ENCODE results near the gene TBC1D10A.

The TBC1D10A gene, protein sequence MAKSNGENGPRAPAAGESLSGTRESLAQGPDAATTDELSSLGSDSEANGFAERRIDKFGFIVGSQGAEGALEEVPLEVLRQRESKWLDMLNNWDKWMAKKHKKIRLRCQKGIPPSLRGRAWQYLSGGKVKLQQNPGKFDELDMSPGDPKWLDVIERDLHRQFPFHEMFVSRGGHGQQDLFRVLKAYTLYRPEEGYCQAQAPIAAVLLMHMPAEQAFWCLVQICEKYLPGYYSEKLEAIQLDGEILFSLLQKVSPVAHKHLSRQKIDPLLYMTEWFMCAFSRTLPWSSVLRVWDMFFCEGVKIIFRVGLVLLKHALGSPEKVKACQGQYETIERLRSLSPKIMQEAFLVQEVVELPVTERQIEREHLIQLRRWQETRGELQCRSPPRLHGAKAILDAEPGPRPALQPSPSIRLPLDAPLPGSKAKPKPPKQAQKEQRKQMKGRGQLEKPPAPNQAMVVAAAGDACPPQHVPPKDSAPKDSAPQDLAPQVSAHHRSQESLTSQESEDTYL

DNA sequence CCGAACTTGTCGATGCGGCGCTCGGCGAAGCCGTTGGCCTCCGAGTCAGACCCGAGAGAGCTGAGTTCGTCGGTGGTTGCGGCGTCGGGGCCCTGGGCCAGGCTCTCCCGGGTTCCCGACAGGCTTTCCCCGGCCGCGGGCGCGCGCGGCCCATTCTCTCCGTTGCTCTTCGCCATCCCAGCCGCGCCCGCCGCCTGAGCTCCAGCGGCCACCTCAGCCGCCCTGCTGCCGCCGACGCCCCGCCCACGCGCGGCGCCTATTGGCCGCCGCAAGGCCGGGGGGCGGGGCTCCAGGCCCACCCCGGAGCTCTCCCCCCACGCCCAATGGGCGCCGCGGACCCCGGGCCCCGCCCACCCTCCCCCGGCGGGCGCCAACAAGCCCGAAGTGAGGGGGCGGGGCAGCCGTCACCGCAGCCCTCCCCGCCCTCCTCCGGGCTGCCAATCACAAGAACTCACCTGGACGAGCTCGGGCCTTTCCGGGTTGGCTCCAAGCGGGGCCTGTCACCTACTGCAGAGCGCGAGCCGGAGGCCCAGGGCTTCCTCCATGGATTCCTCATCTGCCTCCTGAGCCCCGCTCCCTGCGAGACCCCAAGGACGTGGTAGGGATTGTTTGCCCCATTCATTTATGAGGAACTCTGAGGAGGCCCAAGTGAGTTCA, at the start of gene TBC1D10A:
Gene TBC1D10A (minus strand): TSS at position 236 of the 657 bp plus-strand sequence. CDS start 60 bp downstream, at position 176.
- DNase-seq: peak; percentile 32

GRCh38 chr22:30375312-30375849, 48.6 kb upstream of the TBC1D10A start:
- no peak for DNase-seq

DNA sequence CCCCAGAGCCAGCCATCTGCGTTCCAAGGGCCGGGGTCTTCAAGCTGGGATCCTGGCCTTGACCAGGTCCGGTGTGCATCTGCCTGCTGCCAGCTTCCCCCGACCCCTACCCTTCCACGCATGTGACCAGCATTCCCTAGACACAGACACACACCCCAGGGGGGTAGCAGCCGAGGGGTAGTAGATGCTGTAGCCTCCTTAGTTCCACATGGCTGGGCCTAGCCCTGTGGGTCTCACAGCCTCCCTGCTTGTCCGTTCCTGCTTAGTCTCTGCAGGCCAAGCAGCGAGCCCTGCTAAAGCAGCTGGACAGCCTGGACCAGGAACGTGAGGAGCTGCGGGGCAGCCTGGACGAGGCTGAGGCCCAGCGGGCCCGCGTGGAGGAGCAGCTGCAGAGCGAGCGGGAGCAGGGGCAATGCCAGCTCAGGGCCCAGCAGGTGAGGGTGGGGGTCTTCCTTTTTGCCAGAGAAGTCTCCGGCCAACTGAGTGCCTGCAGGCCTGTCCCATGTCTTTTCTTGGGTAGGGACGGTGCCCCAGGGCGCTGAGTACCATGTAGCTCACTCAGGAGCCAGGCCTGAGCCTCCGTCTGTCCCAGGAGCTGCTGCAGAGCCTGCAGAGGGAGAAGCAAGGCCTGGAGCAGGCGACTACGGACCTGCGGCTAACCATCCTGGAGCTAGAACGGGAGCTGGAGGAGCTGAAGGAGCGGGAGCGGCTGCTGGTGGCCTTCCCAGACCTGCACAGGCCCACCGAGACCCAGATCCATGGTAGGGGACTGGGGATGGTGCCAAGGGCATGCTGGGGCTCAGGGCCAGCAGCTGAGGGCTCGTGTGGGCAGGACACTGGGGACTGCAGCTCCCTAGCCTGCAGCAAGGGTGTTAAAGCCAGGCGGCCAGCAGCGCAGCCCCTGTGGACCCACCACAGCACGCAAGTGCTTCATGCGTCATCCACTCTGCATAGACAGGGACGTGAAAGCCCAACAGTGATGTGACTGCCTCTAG, 46.9 kb upstream of the TBC1D10A start:
- no peak for DNase-seq

- no peak for DNase-seq
Observed at GRCh38 chr22:30372915-30373314, 46.2 kb upstream of the TBC1D10A start.

DNA sequence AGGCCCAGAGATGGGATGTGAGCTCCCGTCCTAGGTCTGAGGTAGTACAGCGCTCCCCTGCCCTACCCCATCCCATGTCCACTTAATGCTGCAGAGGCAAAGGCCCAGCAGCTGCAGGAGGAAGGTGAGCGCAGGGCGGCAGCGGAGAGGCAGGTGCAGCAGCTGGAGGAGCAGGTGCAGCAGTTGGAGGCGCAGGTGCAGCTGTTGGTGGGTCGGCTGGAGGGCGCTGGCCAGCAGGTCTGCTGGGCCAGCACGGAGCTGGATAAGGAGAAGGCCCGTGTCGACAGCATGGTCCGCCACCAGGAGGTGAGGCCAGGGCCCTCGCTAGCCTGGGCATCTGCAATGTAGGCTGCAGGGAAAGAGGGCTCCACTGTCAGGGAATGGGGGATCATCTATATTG, 45.2 kb upstream of the TBC1D10A start:
- no peak for DNase-seq

DNA sequence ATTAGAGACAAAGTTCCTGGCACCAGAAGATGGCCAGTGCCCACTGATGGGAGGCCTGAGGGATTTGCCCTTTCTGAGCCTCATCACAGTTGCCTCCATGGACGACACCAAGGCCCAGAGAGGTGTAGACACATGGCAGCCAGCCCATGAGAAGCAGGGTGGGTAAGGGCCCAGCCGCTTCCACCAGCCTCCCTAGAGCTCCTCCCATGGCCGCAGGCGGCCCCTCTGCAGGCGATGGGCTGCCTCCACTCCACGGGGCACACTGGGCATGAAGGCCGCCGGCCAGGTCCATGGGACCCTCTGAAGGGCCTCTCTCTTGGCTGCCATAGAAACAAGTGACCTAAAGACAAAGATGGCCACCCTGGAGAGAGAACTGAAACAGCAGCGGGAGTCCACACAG, 44.6 kb upstream of the TBC1D10A start:
- DNase-seq: no peak

GRCh38 chr22:30370641-30371230, 44.0 kb upstream of the TBC1D10A start:
- DNase-seq: no peak

GRCh38 chr22:30368420-30368819, 41.7 kb upstream of the TBC1D10A start:
- DNase-seq: no peak

GRCh38 chr22:30365891-30366290, 39.1 kb upstream of the TBC1D10A start:
- no peak for DNase-seq

- no peak for DNase-seq
Observed at GRCh38 chr22:30362651-30363281, 36.0 kb upstream of the TBC1D10A start.

- DNase-seq: no peak
Observed at GRCh38 chr22:30361916-30362650, 35.3 kb upstream of the TBC1D10A start.

DNA sequence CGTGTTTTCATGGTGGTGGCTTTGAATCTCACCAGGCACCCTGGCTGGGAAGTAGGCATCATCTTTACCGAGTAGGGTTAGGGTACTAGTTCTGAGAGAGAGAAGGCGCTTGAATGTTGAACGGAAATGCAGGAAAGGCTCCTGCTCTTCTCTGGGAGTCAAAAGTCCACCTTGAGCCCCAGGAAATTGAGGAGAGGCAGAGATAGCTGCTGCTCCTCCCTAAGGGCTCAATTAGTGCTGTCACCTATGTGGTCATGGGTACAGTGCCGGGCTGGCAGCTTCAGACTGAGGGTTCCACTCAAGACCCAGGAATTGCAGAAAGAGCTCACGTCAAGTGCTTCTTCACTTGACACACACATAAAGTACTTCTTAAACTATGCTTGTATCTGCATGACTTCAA, 31.8 kb upstream of the TBC1D10A start:
- DNase-seq: no peak

DNA sequence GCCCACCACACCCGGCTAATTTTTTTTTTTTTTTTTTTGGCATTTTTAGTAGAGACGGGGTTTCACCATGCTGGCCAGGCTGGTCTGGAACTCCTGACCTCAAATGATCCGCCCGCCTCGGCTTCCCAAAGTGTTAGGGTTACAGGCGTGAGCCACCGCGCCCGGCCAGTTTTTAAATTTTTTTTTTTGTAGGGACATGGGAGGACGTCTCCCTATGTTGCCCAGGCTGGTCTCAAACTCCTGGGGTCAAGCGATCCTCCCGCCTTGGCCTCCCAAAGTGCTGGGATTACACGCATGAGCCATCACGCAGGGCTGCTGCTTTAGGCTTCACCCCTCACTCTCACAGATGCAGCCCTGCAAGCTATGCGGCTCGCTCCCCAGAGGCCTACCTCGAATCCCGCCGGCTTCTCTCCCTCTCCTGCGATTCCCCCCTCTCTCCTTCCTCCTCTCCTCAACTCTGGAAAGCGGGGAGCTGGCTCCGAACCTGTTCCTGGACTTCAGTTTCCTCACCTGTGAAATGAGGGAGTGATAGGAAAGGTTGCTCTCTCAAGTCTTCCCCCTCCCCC, 31.0 kb upstream of the TBC1D10A start:
- DNase-seq: no peak

GRCh38 chr22:30357236-30357570, 30.5 kb upstream of the TBC1D10A start:
- no peak for DNase-seq

DNA sequence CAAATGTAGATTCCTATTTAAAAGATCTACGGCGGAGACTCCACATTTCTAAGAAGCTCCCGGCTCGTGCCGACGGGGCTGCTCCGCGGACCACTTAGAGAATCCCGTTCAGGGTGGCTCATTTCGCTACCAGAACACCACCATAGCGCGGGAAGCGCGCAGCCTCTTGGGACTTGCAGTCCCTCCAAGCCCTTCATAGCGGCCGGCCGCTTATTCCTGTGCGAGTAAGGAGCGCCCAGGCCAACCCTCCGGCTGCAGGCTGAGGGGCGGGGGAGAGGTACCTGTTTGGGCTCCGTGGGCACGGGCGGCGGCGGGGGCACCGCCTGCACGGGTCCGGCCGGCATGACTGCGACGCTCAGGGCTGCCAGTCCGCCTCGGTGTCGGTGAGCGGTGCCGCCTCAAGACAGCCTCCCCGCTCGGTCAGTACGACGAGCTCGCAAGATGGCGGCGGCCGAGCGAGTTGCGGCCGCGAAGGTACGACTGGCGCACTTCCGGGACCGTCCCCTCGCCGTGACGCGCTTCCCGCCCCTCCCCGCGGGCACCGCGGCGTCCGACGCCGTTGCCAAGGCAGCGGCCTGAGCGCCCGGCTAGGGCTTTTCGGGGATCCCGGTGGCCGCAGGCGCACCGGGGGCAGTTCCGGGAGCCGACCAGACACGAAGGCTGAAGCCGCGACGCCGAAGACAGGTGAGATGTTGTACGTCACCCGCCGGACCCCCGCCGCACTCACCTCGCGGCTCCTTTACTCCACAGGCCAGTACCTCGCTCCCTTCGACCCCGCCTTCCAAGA, 29.9 kb upstream of the TBC1D10A start, which contains the start of the genes CCDC157 and SF3A1:
Gene CCDC157 (plus strand): TSS at position 559 of the 787 bp plus-strand sequence. CDS start 8,994 bp downstream, outside the sequence.
Gene SF3A1 (minus strand): TSS at position 446 of the 787 bp plus-strand sequence. CDS start 102 bp downstream, at position 344.
- peak; percentile 41 for DNase-seq

DNA sequence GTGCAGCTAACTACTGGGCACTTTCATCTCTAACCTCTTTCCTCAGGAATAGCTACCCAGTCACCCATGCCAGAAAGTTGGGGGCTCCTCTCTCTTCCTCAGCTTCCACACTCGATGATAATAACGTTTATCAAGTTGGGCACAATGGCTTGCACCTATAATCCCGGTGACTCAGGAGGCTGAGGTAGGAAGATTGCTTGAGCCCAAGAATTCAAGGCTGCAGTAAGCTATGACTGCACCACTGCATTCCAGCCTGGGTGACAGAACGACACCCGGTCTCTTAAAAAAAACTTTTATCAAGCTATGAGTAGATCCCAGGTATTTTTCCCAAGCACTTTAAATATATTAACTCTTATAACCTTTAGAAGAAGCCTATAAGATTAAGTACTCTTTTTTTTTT, 27.9 kb upstream of the TBC1D10A start:
- no peak for DNase-seq

DNA sequence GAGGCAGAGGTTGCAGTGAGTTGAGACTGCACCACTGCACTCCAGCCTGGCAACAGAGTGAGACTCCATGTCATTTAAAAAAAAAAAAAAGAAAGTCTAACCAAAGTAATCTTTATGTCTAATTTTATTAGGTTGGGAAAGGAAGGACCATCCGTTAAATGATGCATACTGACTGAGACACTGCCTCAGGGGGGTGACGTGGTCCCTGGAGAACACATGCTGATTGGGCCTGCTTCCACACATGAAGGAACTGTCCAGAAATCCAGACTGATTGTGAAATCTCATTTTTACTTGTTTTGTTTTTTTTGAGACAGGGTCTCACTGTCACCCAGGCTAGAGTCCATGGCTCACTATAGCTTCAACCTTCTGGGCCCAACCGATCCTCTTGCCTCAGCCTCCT, 24.5 kb upstream of the TBC1D10A start:
- DNase-seq: no peak

- DNase-seq: no peak
Observed at GRCh38 chr22:30348809-30349208, 22.1 kb upstream of the TBC1D10A start.

DNA sequence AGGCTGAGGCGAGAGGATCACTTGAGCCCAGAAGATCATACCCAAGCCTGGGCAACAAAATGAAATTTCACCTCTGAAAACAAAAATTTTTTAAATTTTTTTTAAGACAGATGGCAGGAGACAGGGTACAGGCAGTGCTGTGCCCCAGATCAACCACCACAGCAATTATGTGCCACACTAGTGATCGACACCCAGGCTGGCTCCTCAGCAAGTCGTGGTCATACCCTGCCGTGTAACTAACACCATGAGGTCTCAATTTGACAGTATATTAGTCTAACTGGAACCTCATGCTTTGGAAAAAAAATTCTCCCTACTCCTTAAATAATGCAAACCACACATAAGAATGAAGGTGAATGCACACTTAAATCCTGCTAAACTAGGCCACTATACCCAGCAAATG, 21.7 kb upstream of the TBC1D10A start:
- no peak for DNase-seq
